GM10266 (cell line): ENCODE results near the gene MCF2L2.

ENCODE experiments used
- DNase-seq: peaks from one replicate; pipeline ENCODE4 v3.0.0; 2012; ENCODE audit errors: extremely low spot score
- CTCF ChIP-seq: IDR thresholded peaks from 2 replicates; pipeline ENCODE4 v1.5.1; 2012; ENCODE audit warnings: mild to moderate bottlenecking, low read depth; ENCODE audit not compliant: control insufficient read depth, insufficient read depth; ENCODE audit errors: missing control alignments

The MCF2L2 gene

GRCh38 chr3:183155499-183155898 lies 272.9 kb downstream of the MCF2L2 start:
- DNase-seq, result no peak
- no peak for TF ChIP-seq CTCF

GRCh38 chr3:183153210-183153950 lies 275.0 kb downstream of the MCF2L2 start:
- TF ChIP-seq CTCF, result no peak
- no peak for DNase-seq

GRCh38 chr3:183151821-183152351 lies 276.5 kb downstream of the MCF2L2 start:
- no peak for TF ChIP-seq CTCF
- DNase-seq, result no peak

- DNase-seq, result no peak
- no peak for TF ChIP-seq CTCF
Observed at GRCh38 chr3:183151086-183151485, 277.3 kb downstream of the MCF2L2 start.

- DNase-seq, result no peak
- TF ChIP-seq CTCF, result no peak
Observed at GRCh38 chr3:183149915-183150750, 278.3 kb downstream of the MCF2L2 start.

- no peak for DNase-seq
Observed at GRCh38 chr3:183148056-183148455, 280.4 kb downstream of the MCF2L2 start.

More at GRCh38 chr3:183148056-183148455, 280.4 kb downstream of the MCF2L2 start:
- TF ChIP-seq CTCF, result no peak
